C4-2B (cell line): Measurements from ENCODE around the gene CPXM1.

Experiments used
- H3K27ac ChIP-seq: fragments of 450-650 bp; 2 replicates; pipeline ENCODE4 v1.5.1; 2017
- CTCF ChIP-seq: fragments of 450-650 bp; conservative IDR thresholded peaks from 2 replicates; pipeline ENCODE4 v1.5.1; 2017; ENCODE audit warnings: mild to moderate bottlenecking
- ZFX ChIP-seq: fragments of 450-650 bp; IDR thresholded peaks from 2 replicates; pipeline ENCODE4 v1.6.1; 2017

CPXM1 gene

GRCh38 chr20:2839732-2840137, 39.3 kb upstream of the CPXM1 start:
- peak overlapping the region; percentile 99 for H3K27ac ChIP-seq
- TF ChIP-seq ZFX (no peak), CTCF (no peak)

DNA sequence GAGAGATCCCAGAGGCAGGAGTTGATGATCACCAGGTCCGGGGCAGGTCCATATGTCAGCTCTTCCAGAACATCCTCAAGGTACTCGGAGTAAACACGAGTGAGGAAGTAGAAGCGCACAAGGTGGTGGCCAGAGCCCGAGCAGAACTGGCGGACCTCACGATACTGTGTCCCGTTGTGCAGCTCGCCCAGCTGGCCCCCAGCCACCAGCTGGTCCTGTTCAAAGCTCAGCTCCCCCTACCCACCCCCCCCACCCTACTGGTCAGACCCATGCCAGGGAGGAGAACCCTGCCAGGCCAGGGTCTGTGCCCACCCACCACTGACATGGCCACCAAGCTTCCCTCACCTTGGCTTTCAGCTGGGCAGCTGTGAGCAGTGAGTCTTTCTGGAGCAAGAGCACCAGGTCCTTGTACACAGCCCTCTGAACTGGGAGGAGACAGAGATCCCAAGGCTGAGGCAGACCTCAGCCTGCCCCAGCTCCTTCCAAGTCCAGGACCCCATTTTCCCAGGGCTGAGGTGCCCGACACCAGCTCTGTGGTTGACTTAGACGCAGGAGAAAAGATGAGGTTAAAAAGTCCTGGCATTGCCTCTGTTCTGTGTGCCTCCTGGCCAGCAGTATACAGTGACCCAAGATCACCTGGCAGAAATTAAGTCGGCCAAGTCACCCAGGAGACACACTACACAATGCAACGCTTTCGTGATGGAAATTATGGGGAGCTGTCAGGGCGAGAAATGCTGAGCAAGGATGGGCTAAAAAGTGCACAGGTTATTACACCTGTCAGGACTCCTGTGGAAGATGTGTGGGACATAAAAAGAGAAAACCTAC, 38.6 kb upstream of the CPXM1 start:
- TF ChIP-seq CTCF, result no peak
- no peak for TF ChIP-seq ZFX
- peak overlapping the region; percentile 99 for H3K27ac ChIP-seq

DNA sequence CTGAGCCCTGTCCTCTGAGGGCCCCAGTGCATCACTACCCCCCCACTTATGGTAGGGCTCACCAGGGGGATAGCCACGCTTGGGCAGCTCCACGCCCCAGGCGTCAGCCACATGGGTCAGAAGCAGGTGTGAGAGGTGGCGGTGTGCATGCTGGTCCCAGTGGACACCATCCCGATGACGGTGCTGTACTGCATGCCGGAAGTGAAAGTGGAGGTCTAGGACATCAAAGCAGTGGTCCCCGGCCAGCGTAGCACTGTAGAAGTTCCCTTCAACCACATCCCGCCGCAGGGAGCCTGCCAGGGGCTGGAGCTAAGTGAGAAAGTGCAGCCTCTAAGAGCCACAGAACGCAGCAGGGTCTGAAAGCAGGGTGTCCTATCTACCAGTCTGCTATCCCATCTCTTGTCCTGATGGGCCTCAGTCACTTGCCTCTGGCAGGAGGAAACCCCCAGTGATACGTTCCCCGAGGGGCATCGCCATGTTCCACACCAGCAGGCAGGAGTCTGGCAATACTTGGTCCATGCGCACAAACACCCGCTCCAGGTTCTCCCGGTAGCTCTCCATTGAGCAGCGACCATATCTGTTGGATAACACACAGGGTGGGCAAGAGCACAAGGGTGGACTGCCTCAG, 37.9 kb upstream of the CPXM1 start:
- H3K27ac ChIP-seq, result no peak overlapping the region
- TF ChIP-seq CTCF, result no peak
- no peak for TF ChIP-seq ZFX

- TF ChIP-seq CTCF (no peak), ZFX (no peak)
- H3K27ac ChIP-seq, result no peak overlapping the region
These were observed 37.0 kb upstream of the CPXM1 start for GRCh38 chr20:2837221-2837960.

DNA sequence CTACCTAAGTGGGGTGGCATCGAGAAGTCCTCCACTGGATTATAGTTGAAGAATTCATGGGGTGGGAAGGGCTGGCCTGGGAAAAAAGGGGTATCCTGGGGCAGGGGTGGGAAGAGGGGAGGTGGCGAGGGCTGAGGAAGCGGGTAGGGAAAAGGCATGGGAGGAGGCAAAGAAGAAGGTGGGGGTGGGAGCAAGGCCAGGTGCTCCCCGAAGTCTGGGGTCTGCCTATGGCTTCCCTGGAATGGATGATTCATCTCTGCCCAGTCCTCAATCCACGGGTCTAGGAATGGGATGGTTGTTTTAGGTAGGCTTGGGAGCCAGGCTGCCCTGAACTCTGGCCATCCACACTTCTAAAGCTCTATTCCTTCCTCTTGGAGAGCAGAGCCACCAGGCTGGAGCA, 35.6 kb upstream of the CPXM1 start:
- no peak for TF ChIP-seq CTCF

GRCh38 chr20:2835331-2835796, 34.9 kb upstream of the CPXM1 start:
- H3K27ac ChIP-seq, result no peak overlapping the region
- no peak for TF ChIP-seq CTCF
- no peak for TF ChIP-seq ZFX

More for the DNA sequence above, 35.6 kb upstream of the CPXM1 start:
- no peak overlapping the region for H3K27ac ChIP-seq
